HepG2 (cell line): ENCODE measurements around the gene PKP1. TPM values are rescaled to one million over a fixed set of nuclear protein-coding genes. Genes with fewer than 3 reads are reported as not detected.

Experiments used
- ATAC-seq: fragments of 200-7000 bp; cut with Tn5 transposase; 3 replicates; pipeline ENCODE4 v1.9.1; 2020; ENCODE audit warnings: mild to moderate bottlenecking, moderate library complexity
- BruUV-seq: library from RNA; stranded (reverse); fragments of 400-500 nt; replicated peaks from 2 replicates; lab custom pipeline; 2021; lab: Mats Ljungman, UMichigan
- CTCF ChIA-PET: fragments of 300-600 bp; formaldehyde crosslinking; extraction: SDS; loops from one replicate; lab custom pipeline; 2021; ENCODE audit warnings: low total read pairs, inconsistent platforms, low intra/inter-chr PET ratio; lab: Yijun Ruan, JAX
- POLR2A ChIA-PET: fragments of 350-600 bp; sonication (Branson Sonifier 250); formaldehyde crosslinking; loops from one replicate; lab custom pipeline; 2020; ENCODE audit warnings: antibody characterized with exemption, inconsistent platforms; lab: Yijun Ruan, JAX
- DNase-seq: peaks from one replicate; pipeline ENCODE4 v3.0.0-alpha.2; 2015; ENCODE audit warnings: low spot score
- FAIRE-seq: peaks from 3 replicates; lab custom pipeline; 2011; peaks lifted over from hg19 to GRCh38; lab: Jason Lieb, UNC
- H2AFZ ChIP-seq: one replicate; pipeline ENCODE4 v1.6.1; 2011; ENCODE audit warnings: low read length, inconsistent platforms
- H3K27ac ChIP-seq: fragments of 300-600 bp; 3 replicates; pipeline ENCODE4 v1.8.0; 2011; ENCODE audit warnings: mixed run types, mild to moderate bottlenecking, mixed read lengths, low read length, inconsistent platforms; ENCODE audit not compliant: insufficient read depth; ENCODE audit errors: extremely low read length
- H3K27me3 ChIP-seq, 2 experiments: fragments of 200-600 bp in 1 of 2; 2 replicates in 1 of 2; 3 replicates in 1 of 2; pipeline versions ENCODE4 v1.6.0 to v1.8.0; 2011; ENCODE audit warnings: low read length in 2 of 2, mild to moderate bottlenecking in 2 of 2, moderate library complexity in 2 of 2, inconsistent platforms in 1 of 2; ENCODE audit not compliant: insufficient read depth in 2 of 2, control insufficient read depth in 1 of 2
- H3K36me3 ChIP-seq, 2 experiments: fragments of 200-600 bp in 1 of 2; replicated peaks in 1 of 2; 2 replicates in 1 of 2; 3 replicates in 1 of 2; pipeline versions ENCODE4 v1.5.1 to v1.8.0; 2011; ENCODE audit warnings: low read length in 2 of 2, inconsistent platforms in 1 of 2; ENCODE audit not compliant: insufficient read depth in 2 of 2, control insufficient read depth in 1 of 2
- H3K4me1 ChIP-seq: 2 replicates; pipeline ENCODE4 v1.5.1; 2012; ENCODE audit warnings: low read length, inconsistent platforms; ENCODE audit not compliant: insufficient read depth
- H3K4me2 ChIP-seq: 2 replicates; pipeline ENCODE4 v1.6.0; 2011; ENCODE audit warnings: low read depth, low read length, inconsistent platforms
- H3K4me3 ChIP-seq, 3 experiments: fragments of 200-600 bp in 1 of 3; sonication (generic), shearing (Covaris generic) in 1 of 3; replicated peaks in 1 of 3; 2 replicates each; pipeline ENCODE4 v1.5.1; 2011 to 2016; ENCODE audit warnings: low read length in 3 of 3, inconsistent platforms in 2 of 3, low read depth in 2 of 3, mild to moderate bottlenecking in 2 of 3, control low read depth in 1 of 3, mixed read lengths in 1 of 3; ENCODE audit not compliant: insufficient read depth in 1 of 3
- H3K79me2 ChIP-seq: one replicate; pipeline ENCODE4 v1.6.1; 2011; ENCODE audit warnings: low read length, inconsistent platforms; ENCODE audit not compliant: insufficient read depth
- H3K9ac ChIP-seq: 2 replicates; pipeline ENCODE4 v1.6.0; 2011; ENCODE audit warnings: mild to moderate bottlenecking, low read depth, low read length, inconsistent platforms; ENCODE audit not compliant: insufficient read depth
- H3K9me3 ChIP-seq: 2 replicates; pipeline ENCODE4 v1.5.1; 2012; ENCODE audit warnings: mild to moderate bottlenecking, low read length
- H4K20me1 ChIP-seq: 2 replicates; pipeline ENCODE4 v1.6.0; 2011; ENCODE audit warnings: inconsistent platforms, mild to moderate bottlenecking, low read length, moderate library complexity; ENCODE audit not compliant: insufficient read depth
- ARHGAP35 ChIP-seq: sonication (generic); formaldehyde crosslinking; IDR thresholded peaks from 2 replicates; pipeline ENCODE4 v1.9.0; 2022; ENCODE audit warnings: mild to moderate bottlenecking, inconsistent platforms, moderate library complexity, missing genetic modification reagents, borderline replicate concordance
- HMGA1 ChIP-seq: sonication (generic); formaldehyde crosslinking; conservative IDR thresholded peaks from 2 replicates; pipeline ENCODE4 v1.4.0; 2020; ENCODE audit warnings: missing genetic modification reagents
- NCOA1 ChIP-seq: sonication (generic); formaldehyde crosslinking; IDR thresholded peaks from 2 replicates; pipeline ENCODE4 v1.9.0; 2021; ENCODE audit warnings: missing genetic modification reagents
- RBAK ChIP-seq: sonication (generic); formaldehyde crosslinking; IDR thresholded peaks from 2 replicates; pipeline ENCODE4 v1.5.1; 2020; ENCODE audit warnings: mild to moderate bottlenecking, missing genetic modification reagents
- SAFB2 ChIP-seq: sonication (generic); formaldehyde crosslinking; IDR thresholded peaks from 2 replicates; pipeline ENCODE4 v1.5.1; 2020; ENCODE audit warnings: missing genetic modification reagents, low read depth, mild to moderate bottlenecking, borderline replicate concordance
- SOX13 ChIP-seq, 3 experiments: fragments of 450-650 bp in 1 of 3; sonication (generic) in 1 of 3; formaldehyde crosslinking in 1 of 3; IDR thresholded peaks in 2 of 3; conservative IDR thresholded peaks in 1 of 3; 2 replicates each; pipeline versions ENCODE4 v1.5.0 to v1.6.1; 2016 to 2020; ENCODE audit warnings: antibody characterized with exemption in 1 of 3, mild to moderate bottlenecking in 1 of 3, missing compliant biosample characterization in 1 of 3, missing genetic modification reagents in 1 of 3, moderate library complexity in 1 of 3
- STAT6 ChIP-seq: sonication (generic); formaldehyde crosslinking; IDR thresholded peaks from 2 replicates; pipeline ENCODE4 v1.4.0; 2020; ENCODE audit warnings: missing genetic modification reagents, mild to moderate bottlenecking, borderline replicate concordance
- THAP7 ChIP-seq: sonication (generic); formaldehyde crosslinking; IDR thresholded peaks from 2 replicates; pipeline ENCODE4 v1.8.1; 2023; ENCODE audit warnings: mild to moderate bottlenecking, missing genetic modification reagents
- ZKSCAN8 ChIP-seq: IDR thresholded peaks from 2 replicates; pipeline ENCODE4 v1.6.1; 2016; ENCODE audit warnings: borderline replicate concordance, missing genetic modification reagents, missing compliant biosample characterization
- ZNF207 ChIP-seq: fragments of 450-650 bp; IDR thresholded peaks from 2 replicates; pipeline ENCODE4 v1.6.1; 2016; ENCODE audit warnings: antibody characterized with exemption, borderline replicate concordance
- ZNF331 ChIP-seq: sonication (generic); formaldehyde crosslinking; IDR thresholded peaks from 2 replicates; pipeline ENCODE4 v1.4.0; 2020; ENCODE audit warnings: missing genetic modification reagents
- ZNF432 ChIP-seq: sonication (generic); formaldehyde crosslinking; IDR thresholded peaks from 2 replicates; pipeline ENCODE4 v1.5.0; 2020; ENCODE audit warnings: missing genetic modification reagents, mild to moderate bottlenecking, borderline replicate concordance
- WGBS: methylation state at CpG from one replicate; pipeline ENCODE4 v1.1.6; 2017; ENCODE audit warnings: low lambda C conversion rate; 5-methylcytosine and 5-hydroxymethylcytosine counted together
- in situ Hi-C: cut with HindIII; loops from 2 replicates; pipeline ENCODE4 v1.10.0; 2017; ENCODE audit warnings: low pct_unique_long_range_greater_than_20kb; ENCODE audit not compliant: extremely low pct_ligation_motif_present
- intact Hi-C: fragments of 100-400 bp; cut with micrococcal nuclease; formaldehyde crosslinking; loops from one replicate; pipeline ENCODE4 v1.10.0; 2022; ENCODE audit not compliant: unreplicated experiment
- polyA plus RNA-seq, 8 experiments: library from polyadenylated mRNA; depleted of rRNA in 3 of 8; stranded (reverse) in 7 of 8; unstranded in 1 of 8; fragments of >200 nt; fragmentation: Illumina TruSeq in 4 of 8; extraction: Trizol in 4 of 8; gene quantifications; 2 replicates each; pipeline versions ENCODE4 v1.2.1 to v1.2.3, GENCODE V29; 2011 to 2016; ENCODE audit warnings: low read depth in 4 of 8, missing spikeins in 1 of 8, mixed read lengths in 1 of 8; ENCODE audit not compliant: insufficient read depth in 1 of 8
- total RNA-seq, 5 experiments: library from RNA; depleted of rRNA; stranded (reverse); fragments of >200 nt; fragmentation: Illumina TruSeq; extraction: Trizol; gene quantifications; 2 replicates each; pipeline ENCODE4 v1.2.3, GENCODE V29; 2016; ENCODE audit warnings: low read depth in 1 of 5
- TF ChIP-seq, protein P1 (sequence below): sonication (generic); formaldehyde crosslinking; IDR thresholded peaks from 2 replicates; pipeline ENCODE4 v1.8.1; 2023; ENCODE audit warnings: missing genetic modification reagents, mild to moderate bottlenecking, borderline replicate concordance
- TF ChIP-seq, protein P2 (sequence below): sonication (generic); formaldehyde crosslinking; IDR thresholded peaks from 2 replicates; pipeline ENCODE4 v1.5.1; 2020; ENCODE audit warnings: mild to moderate bottlenecking, missing genetic modification reagents, borderline replicate concordance

PKP1 gene
- total and polyA plus RNA-seq, 2 of the 13 experiments (the other 11 are each of a cell fraction or from before 2014, with no cell fraction given), result not detected

DNA sequence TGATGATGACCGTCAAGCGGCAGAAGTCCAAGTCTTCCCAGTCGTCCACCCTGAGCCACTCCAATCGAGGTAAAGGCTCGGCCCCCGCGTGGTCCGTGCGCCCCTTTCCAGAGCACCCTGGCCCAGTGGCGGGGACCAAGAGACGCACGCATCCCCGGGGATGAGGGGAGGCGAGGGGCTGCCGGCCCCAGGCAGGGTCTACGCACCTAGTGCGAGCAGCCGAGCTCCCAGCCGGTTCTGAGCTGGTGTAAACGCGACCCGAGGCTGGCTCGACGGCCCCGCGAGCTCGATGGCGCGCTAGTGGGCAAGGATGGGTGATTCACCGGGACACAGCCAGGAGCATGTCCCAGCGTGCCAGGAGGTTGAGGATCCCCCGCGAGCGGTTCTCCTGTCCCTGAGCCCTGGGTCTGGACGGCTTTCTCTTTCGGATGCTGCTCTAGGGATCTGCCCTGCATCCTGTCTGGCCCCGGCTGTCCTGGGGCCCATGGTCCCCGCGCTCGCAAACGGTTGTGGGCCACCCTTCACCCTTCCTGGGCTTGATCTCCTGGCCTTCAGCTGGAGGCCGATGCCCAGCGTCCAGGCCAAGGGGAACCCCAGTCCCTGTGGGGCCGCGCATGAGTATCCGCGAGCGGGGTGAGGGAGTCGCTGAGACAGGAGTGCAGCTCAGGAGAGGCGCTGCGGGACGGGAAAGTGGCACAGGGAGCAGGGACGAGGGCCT lies 689 bp downstream of the PKP1 start:
- CTCF ChIA-PET, result no interaction called here
- H3K4me2 ChIP-seq, result no peak overlapping the region
- intact Hi-C loops (no loop called here), in situ Hi-C loops (no loop called here)
- H3K9ac ChIP-seq, result no peak overlapping the region
- H2AFZ ChIP-seq, result no peak overlapping the region
- POLR2A ChIA-PET, result no interaction called here
- H3K4me1 ChIP-seq, result no peaks in the 10 kb centered on the region
- H3K27ac ChIP-seq, result no peak overlapping the region
- no peaks in the 10 kb centered on the region for H3K79me2 ChIP-seq
- H3K36me3 ChIP-seq, result no peaks in the 10 kb centered on the region
- FAIRE-seq (no peak), DNase-seq (no peak), ATAC-seq (no peak)
- peaks cover 12 to 76% of the 10 kb centered on the region in 2 experiments; a peak in 4 of 5 replicates for H3K27me3 ChIP-seq
- no peaks in the 10 kb centered on the region for H3K9me3 ChIP-seq
- H3K4me3 ChIP-seq, result no peak overlapping the region
- BruUV-seq, result no TSS peak
- 60% methylated on average over 18 of the region's 53 CpGs for WGBS
- no peaks in the 10 kb centered on the region for H4K20me1 ChIP-seq
- TF ChIP-seq, protein P1, sequence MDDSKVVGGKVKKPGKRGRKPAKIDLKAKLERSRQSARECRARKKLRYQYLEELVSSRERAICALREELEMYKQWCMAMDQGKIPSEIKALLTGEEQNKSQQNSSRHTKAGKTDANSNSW (CRISPR knock-in tag), result no peak
- TF ChIP-seq STAT6 (CRISPR knock-in tag) (no peak), ZKSCAN8 (CRISPR knock-in tag) (no peak), ZNF207 (no peak), RBAK (CRISPR knock-in tag) (no peak), HMGA1 (CRISPR knock-in tag) (no peak), SAFB2 (CRISPR knock-in tag) (no peak), SOX13 (IDR thresholded peaks at IDR 0.05) (no peak), SOX13 (CRISPR knock-in tag; conservative IDR thresholded peaks at IDR 0.05 in 1 of 2, IDR thresholded peaks at IDR 0.05 in 1 of 2) (no peak), ZNF331 (CRISPR knock-in tag) (no peak), ARHGAP35 (CRISPR knock-in tag) (no peak), NCOA1 (CRISPR knock-in tag) (no peak), ZNF432 (CRISPR knock-in tag) (no peak), THAP7 (CRISPR knock-in tag) (no peak)
- TF ChIP-seq, protein P2, sequence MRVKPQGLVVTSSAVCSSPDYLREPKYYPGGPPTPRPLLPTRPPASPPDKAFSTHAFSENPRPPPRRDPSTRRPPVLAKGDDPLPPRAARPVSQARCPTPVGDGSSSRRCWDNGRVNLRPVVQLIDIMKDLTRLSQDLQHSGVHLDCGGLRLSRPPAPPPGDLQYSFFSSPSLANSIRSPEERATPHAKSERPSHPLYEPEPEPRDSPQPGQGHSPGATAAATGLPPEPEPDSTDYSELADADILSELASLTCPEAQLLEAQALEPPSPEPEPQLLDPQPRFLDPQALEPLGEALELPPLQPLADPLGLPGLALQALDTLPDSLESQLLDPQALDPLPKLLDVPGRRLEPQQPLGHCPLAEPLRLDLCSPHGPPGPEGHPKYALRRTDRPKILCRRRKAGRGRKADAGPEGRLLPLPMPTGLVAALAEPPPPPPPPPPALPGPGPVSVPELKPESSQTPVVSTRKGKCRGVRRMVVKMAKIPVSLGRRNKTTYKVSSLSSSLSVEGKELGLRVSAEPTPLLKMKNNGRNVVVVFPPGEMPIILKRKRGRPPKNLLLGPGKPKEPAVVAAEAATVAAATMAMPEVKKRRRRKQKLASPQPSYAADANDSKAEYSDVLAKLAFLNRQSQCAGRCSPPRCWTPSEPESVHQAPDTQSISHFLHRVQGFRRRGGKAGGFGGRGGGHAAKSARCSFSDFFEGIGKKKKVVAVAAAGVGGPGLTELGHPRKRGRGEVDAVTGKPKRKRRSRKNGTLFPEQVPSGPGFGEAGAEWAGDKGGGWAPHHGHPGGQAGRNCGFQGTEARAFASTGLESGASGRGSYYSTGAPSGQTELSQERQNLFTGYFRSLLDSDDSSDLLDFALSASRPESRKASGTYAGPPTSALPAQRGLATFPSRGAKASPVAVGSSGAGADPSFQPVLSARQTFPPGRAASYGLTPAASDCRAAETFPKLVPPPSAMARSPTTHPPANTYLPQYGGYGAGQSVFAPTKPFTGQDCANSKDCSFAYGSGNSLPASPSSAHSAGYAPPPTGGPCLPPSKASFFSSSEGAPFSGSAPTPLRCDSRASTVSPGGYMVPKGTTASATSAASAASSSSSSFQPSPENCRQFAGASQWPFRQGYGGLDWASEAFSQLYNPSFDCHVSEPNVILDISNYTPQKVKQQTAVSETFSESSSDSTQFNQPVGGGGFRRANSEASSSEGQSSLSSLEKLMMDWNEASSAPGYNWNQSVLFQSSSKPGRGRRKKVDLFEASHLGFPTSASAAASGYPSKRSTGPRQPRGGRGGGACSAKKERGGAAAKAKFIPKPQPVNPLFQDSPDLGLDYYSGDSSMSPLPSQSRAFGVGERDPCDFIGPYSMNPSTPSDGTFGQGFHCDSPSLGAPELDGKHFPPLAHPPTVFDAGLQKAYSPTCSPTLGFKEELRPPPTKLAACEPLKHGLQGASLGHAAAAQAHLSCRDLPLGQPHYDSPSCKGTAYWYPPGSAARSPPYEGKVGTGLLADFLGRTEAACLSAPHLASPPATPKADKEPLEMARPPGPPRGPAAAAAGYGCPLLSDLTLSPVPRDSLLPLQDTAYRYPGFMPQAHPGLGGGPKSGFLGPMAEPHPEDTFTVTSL, result no peak
